GM21737 (cell line): ENCODE data around the gene BSN.

ENCODE experiments used
- ATAC-seq: cut with Tn5 transposase; IDR thresholded peaks from one replicate; pipeline ENCODE4 v1.9.1; 2021; ENCODE audit warnings: mild to moderate bottlenecking, moderate library complexity; ENCODE audit not compliant: unreplicated experiment

BSN gene, protein sequence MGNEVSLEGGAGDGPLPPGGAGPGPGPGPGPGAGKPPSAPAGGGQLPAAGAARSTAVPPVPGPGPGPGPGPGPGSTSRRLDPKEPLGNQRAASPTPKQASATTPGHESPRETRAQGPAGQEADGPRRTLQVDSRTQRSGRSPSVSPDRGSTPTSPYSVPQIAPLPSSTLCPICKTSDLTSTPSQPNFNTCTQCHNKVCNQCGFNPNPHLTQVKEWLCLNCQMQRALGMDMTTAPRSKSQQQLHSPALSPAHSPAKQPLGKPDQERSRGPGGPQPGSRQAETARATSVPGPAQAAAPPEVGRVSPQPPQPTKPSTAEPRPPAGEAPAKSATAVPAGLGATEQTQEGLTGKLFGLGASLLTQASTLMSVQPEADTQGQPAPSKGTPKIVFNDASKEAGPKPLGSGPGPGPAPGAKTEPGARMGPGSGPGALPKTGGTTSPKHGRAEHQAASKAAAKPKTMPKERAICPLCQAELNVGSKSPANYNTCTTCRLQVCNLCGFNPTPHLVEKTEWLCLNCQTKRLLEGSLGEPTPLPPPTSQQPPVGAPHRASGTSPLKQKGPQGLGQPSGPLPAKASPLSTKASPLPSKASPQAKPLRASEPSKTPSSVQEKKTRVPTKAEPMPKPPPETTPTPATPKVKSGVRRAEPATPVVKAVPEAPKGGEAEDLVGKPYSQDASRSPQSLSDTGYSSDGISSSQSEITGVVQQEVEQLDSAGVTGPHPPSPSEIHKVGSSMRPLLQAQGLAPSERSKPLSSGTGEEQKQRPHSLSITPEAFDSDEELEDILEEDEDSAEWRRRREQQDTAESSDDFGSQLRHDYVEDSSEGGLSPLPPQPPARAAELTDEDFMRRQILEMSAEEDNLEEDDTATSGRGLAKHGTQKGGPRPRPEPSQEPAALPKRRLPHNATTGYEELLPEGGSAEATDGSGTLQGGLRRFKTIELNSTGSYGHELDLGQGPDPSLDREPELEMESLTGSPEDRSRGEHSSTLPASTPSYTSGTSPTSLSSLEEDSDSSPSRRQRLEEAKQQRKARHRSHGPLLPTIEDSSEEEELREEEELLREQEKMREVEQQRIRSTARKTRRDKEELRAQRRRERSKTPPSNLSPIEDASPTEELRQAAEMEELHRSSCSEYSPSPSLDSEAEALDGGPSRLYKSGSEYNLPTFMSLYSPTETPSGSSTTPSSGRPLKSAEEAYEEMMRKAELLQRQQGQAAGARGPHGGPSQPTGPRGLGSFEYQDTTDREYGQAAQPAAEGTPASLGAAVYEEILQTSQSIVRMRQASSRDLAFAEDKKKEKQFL (N-terminal part only)

GRCh38 chr3:49553692-49554632, at the start of gene BSN:
TSS of gene BSN (plus strand) at chr3:49554477. CDS start at chr3:49554603, 126 bp downstream.
- peak; percentile 67 for ATAC-seq

- no peak for ATAC-seq
These were observed 47.4 kb upstream of the BSN start for GRCh38 chr3:49506906-49507305.

- no peak for ATAC-seq
These were observed 45.2 kb upstream of the BSN start for GRCh38 chr3:49509028-49509561.

- ATAC-seq, result no peak
These were observed 42.6 kb upstream of the BSN start for GRCh38 chr3:49511639-49512038.

DNA sequence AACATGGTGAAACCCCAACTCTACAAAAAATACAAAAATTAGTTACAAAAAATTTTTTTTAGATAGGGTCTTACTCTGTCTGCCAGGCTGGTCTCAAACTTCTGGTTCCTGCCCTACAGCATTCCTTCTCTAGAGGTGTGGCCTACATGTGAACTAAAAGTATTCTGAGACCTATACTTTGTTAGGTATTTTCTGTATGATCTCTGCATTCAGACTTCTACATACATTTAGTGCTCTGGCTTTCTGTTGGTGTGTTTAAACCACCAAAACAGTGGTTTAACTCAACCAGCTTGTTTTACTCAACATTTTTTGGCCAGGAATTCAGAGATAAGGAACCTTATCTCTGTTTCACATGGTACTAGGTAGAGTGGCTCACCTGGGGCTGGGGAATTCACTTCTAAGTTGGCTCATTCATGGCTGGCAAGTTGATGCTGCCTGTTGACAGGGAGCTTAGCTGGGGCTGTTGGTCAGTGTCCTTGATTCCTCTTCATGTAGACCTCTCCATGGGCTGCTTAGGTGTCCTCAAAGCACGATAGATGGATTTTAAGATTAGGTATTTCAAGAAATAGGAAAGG, 41.4 kb upstream of the BSN start:
- ATAC-seq, result no peak

GRCh38 chr3:49513494-49514124, 40.7 kb upstream of the BSN start:
- no peak for ATAC-seq

DNA sequence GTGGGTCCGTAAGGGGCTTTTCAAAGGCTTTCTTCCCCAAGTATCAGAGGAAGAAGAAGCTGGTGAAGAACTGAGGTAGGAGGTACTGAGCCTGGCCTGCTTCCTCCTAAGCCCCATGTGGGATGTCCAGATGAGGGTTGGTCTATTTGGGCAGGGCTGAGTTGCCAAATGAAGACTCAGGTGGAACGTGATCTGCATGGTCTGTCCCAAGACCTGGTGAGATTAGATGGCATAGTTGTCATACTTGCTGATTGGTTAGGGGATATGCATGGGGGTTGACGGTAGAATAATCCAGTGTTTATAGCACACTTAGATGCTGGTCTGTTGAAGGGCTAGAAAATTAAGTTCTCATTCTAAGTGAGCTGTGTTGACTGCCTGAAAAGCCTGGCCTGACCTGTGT, 36.3 kb upstream of the BSN start:
- no peak for ATAC-seq

GRCh38 chr3:49518441-49518840, 35.8 kb upstream of the BSN start:
- no peak for ATAC-seq

DNA sequence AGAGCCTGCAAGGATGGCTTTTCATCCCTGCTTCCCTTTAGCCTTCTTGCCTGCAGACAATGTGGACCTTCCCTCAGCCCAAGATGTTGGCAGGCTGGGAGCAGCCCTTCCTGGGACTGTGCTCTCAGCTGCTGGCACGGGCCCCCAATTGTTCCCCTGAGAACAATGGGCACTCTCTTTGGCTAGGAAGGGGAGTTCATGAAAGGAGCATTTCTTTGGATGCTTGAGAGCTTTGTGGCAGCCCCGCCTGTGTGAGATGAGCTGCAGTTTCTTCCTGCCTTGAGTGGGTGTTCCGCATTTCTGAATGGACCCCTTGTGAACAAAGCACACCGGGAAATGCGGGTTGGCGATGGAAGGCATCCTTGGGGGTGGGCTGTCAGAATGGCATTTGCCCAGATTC, 35.0 kb upstream of the BSN start:
- no peak for ATAC-seq

DNA sequence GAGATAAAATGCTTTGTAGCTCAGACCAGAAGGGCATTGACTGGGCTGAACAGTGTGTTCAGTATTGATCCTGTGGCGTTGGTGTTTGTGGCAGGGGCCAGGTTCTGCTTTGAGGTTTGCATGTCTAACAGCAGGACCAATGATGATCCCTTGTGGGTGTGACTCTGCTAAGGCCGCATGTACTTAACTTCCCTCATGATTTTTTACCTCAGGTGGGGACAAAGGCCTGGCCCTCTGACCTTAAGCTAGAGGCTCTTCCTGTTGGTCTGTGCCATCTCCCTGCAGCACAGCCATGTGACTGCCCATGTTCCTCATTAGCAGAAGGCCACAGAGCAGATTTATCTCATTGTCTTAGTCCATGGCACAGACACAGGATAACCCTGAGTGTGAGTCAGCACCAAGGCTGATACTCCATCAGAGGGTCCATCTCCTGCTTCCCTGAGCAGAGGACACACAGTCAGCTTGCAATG, 34.3 kb upstream of the BSN start:
- no peak for ATAC-seq

DNA sequence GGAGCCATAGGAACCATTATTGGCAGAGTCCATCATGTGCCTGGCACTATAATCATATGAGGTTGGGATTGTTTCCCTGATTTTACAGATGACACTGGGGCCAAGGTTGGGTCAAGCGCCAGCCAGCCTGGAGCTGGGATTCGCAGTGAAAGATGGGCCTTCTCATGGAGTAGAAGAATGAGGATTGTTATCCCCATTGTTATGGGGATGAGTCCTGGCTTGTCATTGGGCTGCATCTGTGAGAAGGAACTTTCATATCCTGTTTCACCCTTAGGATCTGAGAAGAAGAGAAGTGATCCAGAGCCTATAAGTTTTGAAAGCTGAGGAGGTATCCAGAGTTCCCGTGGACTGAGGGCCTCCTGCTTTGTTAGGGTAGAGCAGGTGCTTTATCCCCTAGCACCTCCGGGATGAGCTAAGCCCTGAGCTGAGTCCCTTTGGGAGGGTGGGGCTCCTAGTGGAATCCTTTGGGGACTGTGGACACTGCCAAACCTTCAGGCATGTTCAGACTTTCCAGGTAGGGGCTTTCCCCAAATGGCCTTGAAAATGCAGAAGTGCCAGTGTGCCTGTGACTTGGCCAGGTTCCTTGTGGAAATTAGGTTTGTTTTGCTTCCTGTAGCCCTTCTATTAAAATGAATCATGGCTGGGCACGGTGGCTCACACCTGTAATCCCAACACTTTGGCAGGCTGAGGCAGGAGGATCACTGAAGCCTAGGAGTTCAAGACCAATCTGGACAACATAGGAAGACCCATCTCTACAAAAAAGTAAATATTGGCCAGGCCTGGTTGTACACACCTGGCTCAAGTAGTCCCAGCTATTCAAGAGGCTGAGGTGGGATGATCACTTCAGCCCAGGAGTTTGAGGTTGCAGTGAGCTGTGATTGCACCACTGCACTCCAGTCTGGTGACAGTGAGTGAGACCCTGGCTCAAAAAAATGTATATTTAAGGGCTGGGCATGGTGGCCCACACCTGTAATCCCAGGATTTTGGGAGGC, 30.2 kb upstream of the BSN start:
- ATAC-seq, result no peak

DNA sequence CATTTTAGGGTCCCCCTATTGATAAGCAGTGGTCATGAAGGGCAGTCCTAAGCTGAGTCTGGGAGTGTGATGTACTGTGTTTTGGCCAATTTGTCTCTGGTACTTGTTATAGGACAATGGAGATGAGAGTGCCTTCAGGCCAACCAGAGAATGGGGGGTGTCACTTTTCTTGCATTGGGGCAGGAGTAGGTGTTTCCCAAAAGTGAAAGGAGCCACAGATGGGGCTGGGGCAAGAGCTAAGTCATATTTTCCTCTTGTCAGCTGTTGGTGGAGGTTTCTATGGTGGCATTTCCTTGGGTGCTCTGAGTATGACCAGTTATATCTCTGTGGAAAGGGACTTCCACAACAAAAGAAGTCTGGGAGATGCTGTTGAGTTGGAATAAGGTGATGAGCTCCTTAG, 24.7 kb upstream of the BSN start:
- ATAC-seq, result no peak

DNA sequence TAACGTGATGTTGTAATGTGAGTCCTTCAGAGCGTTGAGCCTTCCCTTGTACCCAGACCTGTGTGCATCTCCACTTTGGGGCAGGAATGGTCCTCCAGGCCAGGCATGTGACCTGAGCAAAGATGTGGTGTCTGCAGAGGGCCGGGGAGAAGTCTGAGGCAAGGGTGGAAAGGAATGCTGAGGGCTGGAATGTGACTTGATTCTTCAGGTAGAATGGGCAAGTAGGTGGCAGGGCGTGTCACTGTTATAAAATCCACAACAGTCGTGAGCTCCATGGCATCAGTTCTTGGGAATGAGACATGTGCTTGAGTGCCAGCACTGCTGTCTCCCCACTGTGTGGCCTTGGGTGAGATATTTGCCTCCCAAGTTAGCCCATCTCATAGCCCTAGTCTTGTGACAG, 24.0 kb upstream of the BSN start:
- ATAC-seq, result no peak

DNA sequence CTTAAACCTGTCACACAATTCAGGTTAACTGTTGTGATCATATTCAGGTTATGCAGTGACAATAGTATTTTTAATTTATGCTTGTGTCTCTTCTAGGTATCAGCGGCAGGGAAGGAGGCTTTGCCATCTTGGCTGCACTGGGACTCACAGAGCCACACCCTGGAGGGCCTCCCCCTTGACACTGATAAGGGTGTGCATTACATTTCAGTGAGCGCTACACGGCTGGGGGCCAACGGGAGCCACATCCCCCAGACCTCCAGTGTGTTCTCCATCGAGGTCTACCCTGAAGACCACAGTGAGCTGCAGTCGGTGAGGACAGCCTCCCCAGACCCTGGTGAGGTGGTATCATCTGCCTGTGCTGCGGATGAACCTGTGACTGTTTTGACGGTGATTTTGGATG, 23.6 kb upstream of the BSN start:
- no peak for ATAC-seq

GRCh38 chr3:49531218-49531617, 23.1 kb upstream of the BSN start:
- no peak for ATAC-seq

DNA sequence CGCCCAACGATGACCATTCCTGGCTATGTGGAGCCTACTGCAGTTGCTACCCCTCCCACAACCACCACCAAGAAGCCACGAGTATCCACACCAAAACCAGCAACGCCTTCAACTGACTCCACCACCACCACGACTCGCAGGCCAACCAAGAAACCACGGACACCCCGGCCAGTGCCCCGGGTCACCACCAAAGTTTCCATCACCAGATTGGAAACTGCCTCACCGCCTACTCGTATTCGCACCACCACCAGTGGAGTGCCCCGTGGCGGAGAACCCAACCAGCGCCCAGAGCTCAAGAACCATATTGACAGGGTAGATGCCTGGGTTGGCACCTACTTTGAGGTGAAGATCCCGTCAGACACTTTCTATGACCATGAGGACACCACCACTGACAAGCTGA, 22.6 kb upstream of the BSN start:
- no peak for ATAC-seq

DNA sequence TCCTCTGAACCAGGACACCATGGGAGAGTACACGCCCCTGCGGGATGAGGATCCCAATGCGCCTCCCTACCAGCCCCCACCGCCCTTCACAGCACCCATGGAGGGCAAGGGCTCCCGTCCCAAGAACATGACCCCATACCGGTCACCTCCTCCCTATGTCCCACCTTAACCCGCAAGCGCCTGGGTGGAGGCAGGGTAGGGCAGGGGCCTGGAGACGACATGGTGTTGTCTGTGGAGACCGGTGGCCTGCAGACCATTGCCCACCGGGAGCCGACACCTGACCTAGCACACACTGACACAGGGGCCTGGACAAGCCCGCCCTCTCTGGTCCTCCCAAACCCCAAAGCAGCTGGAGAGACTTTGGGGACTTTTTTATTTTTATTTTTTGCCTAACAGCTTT, 21.2 kb upstream of the BSN start:
- no peak for ATAC-seq
